Liver (tissue), 3 donors: ENCODE results near the gene SLC1A2.

Experiments used
- MAX ChIP-seq: IDR thresholded peaks from 2 replicates; pipeline ENCODE4 v1.6.1; 2016; ENCODE audit warnings: antibody characterized with exemption
- RAD21 ChIP-seq, 2 donors: IDR thresholded peaks; 2 replicates each; pipeline ENCODE4 v1.6.1; 2016; ENCODE audit warnings: antibody characterized with exemption in 2 of 2, mild to moderate bottlenecking in 2 of 2
- YY1 ChIP-seq: IDR thresholded peaks from 2 replicates; pipeline ENCODE4 v1.6.1; 2016; ENCODE audit warnings: antibody characterized with exemption, mild to moderate bottlenecking
- TF ChIP-seq, protein P1 (sequence below): fragments of 150-350 bp; IDR thresholded peaks from 2 replicates; pipeline ENCODE4 v1.5.1; 2017; ENCODE audit warnings: improper control_type of control experiment, low read depth, low read length; ENCODE audit not compliant: missing input control
- TF ChIP-seq, protein P2 (sequence below): IDR thresholded peaks from 2 replicates; pipeline ENCODE4 v1.6.1; 2016; ENCODE audit warnings: antibody characterized with exemption
- donor health status: healthy.
- donor health status: healthy.

DNA sequence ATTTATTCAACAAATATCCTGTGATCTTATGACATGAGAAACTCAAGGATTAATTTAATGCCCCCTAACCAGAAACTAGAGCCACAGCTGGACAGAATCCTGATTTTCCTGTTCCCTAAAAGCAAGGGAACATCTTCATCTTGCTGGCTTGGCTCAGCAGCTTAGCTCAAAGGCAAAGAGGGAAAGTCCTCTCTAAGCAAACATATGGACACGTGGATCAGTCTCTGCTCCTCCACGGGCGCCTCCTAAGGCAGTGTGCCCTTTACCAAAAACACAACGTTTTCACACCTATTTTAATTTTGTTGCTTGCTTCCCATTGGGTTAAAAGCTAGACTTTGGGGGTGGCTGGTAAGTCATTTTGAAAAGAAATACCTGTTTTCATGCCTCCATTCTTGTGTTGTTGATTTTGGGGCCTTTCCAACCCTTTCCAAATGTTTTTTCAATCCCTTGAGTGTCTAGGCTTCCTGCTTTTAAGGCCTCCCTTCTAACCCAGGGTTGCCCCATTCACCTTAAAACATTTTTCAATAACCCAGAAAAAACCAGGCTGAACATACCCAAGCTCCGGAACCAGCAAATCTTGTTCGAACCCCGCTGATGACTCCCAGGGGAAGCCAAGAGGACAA, 15.5 kb downstream of the SLC1A2 start:
- peak; percentile 23 for TF ChIP-seq MAX
- TF ChIP-seq, protein P1, sequence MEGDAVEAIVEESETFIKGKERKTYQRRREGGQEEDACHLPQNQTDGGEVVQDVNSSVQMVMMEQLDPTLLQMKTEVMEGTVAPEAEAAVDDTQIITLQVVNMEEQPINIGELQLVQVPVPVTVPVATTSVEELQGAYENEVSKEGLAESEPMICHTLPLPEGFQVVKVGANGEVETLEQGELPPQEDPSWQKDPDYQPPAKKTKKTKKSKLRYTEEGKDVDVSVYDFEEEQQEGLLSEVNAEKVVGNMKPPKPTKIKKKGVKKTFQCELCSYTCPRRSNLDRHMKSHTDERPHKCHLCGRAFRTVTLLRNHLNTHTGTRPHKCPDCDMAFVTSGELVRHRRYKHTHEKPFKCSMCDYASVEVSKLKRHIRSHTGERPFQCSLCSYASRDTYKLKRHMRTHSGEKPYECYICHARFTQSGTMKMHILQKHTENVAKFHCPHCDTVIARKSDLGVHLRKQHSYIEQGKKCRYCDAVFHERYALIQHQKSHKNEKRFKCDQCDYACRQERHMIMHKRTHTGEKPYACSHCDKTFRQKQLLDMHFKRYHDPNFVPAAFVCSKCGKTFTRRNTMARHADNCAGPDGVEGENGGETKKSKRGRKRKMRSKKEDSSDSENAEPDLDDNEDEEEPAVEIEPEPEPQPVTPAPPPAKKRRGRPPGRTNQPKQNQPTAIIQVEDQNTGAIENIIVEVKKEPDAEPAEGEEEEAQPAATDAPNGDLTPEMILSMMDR: no peak
- no peak for TF ChIP-seq YY1
- TF ChIP-seq, protein P2, sequence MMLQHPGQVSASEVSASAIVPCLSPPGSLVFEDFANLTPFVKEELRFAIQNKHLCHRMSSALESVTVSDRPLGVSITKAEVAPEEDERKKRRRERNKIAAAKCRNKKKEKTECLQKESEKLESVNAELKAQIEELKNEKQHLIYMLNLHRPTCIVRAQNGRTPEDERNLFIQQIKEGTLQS: no peak
- TF ChIP-seq RAD21 (IDR thresholded peaks at IDR 0.05): no peak
